ENCODE results near the gene SHISA9.
A peak's percentile ranks its signal among the peaks of the same experiment; 100 is the strongest.
"Not testable (repeated sequence)": the region's sequence is repeated elsewhere in the genome, so short reads cannot be mapped to it uniquely, and the experiment has no call there.

Gene SHISA9

DNA sequence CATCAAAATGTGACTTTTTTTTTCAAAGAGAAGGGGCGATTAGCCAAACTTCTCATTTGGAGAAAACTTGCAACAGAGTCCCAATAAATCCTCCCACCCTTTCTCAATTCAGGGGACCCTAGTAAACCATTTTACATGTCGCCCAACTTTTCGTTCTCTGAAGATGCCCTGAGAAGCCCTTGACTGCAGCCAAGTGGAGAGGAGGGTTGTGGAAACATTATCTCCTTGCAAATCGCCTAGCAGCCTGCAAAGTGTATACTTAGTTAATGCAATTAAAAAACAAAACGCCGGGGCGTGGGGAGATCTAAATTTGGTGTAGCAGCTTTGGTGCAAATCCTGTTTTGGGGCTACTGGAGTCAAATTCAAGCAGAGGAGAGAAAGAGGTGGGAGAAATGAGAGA lies 1.2 kb upstream of the SHISA9 start:
- no peak for DNase-seq (ENCODE audit: low spot score)

DNA sequence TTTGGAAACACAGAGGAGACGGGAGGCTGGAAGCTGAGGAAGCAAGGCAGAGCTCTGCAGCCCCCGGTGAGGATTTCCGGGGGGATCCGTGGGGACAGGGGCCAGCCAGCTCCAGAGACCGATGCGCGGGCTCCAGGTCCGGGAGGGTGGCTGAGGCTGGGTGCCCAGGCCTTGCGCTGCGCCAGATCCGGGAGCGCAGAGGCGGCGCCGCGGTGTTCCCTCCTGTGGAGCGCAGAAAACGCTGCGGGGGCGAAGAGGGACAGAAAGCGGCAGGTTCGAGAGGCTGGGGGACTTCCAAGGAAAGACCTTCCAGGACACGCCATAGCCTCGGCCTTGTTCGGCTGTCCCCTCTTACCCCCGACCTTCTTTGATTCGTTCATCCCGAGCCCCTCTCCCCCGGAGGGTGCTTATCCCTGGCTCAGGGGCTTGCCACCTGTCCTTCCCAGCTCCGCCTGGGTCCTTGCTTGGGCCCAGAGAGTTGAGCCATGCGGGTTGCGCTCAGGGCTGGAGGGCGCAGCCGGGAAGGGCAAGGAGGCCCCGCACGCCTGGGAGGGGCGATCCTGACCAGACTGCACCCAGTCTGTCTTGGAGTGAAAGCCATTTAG lies 697 bp upstream of the SHISA9 start:
- no peak for DNase-seq (ENCODE audit: low spot score)

DNA sequence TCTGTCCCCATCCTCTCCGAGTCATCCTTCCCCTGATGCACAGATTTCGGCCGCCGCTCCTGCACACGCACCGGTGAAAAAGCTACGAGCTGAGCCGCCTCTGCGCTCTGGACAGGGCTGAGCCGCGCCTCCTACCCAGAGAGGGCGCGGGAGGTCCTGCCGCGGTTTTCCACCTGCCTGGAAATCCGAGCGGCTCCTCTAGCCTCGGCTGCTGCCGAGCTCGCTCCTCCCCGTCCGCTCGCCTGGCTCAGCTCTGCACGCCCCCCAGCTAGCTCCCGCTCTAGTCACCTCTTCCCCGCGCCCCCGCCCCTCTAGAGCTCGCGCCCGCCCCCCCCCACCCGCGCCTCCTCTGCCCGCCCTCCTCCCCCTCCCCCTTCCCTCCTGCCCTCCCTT lies 198 bp upstream of the SHISA9 start:
- peak; percentile 3 for DNase-seq (ENCODE audit: low spot score)

DNA sequence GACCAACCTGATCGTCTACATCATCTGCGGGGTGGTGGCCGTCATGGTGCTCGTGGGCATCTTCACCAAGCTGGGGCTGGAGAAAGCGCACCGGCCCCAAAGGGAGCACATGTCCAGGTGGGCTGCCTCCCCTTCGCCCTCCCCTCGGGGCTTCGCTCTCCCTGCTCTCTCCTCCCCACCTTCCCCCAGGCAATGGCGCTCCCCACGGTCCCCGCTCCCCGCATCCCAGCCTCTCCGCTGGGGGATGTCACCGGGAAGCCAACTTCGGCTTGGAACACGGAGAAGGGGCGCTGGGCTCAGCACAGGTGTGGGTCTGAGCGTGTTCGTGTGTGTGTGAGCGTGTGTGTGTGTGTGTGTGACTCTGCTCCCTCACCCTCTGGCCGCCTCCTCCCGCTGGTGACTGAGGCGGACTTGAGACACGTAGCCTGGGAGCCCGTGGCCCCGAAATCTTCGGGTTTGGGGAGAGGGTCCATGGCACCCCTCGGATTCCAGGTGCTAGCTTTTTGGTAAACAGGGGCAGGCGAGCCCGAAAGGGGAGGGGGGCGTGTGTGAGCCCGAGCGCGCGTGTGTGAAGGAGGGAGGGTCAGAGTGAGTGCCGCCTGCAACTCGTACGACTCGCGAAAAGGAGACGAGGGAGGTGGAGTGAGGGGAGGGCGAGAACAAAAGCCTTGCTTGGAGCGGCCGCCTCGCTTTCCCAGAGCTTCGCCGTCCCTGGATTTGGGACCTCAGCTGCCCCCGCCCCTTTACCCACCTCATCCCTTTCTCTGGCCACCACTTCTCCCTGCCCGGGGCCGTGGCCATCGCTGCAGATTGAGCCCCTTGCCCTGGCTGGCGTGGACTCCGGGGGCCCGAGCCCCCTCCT lies 1.3 kb downstream of the SHISA9 start:
- DNase-seq (ENCODE audit: low spot score) = no peak

DNA sequence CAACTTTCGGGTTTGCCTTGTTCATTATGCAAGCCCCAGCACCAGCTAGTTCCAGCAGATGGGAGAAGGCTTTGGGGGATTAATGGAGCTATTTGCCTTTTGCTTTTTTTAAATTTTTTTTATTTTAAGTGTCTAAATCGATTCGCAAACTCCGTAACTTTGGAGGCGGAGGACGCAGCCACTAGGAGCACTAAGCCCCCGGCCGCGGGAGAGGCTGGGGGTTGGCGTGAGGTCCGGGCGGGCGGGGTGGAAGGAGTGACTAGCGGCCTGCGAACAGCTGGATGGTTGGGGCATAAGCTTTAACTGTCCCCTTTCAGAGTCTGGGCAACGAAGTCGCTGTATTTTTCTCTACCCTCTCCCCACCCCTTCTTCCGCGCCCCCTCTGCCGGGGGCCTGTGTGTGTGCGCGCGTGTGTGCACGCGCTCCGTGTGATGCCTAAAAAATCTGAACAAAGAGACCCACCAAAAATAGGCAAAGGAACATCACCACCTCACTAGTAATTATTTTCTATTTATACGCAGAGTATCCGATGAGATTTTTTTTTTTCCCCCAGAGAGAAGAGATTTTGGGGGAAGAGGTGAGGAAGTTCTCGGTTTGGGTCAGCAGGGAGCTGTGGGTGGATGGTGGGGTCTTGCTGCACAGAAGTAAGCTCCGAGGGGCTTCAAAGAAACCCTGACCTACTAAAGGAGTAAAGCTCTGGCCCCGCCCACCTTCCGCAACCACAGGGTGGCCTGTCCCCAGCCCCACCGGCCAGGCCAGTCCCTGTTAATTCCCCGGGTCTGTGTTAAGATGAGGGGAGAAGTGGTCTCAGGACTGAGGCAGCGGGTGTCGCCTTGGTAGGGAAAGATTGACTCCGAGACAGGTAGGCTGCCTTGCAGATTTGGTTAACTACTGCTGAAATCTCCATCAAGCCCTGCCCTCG lies 2.3 kb downstream of the SHISA9 start:
- no peak for DNase-seq (ENCODE audit: low spot score)

DNA sequence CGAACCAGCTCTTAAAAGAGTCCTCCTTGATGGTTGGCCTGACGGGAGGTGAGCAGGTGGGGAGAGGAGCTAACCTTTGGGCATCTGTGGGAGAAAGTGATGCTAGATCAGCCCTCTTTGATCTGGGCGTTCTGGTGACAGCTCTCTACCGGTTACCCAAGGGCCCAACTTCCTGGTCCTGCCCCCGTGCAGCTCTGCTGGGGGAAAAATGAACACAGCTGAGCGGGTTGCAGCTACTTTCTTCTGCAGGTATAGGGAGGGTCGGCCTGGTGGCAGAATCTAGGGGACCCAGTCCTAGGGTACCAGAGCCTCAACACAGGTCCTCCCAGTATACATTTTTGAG lies 2.9 kb downstream of the SHISA9 start:
- DNase-seq (ENCODE audit: low spot score) = no peak

DNA sequence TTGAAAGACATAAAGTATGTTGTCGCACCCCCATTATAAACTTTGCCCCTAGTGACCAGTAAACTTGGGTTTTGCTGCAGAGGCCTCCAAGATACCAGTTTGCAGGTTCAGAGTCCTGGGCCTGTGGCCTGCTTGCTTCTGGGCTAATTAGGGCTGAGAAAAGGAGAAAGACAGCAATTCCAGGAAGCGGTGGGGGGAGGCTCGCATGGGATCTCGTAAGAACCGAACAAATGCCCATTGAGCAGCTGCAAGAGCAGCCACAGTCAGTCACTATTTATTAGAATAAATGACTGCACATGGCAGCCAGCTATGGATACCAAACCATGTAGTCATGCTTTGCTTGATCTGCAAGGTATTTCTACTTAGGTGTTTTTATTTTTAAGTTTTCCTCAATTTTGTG lies 4.9 kb downstream of the SHISA9 start:
- DNase-seq (ENCODE audit: low spot score) = no peak

DNA sequence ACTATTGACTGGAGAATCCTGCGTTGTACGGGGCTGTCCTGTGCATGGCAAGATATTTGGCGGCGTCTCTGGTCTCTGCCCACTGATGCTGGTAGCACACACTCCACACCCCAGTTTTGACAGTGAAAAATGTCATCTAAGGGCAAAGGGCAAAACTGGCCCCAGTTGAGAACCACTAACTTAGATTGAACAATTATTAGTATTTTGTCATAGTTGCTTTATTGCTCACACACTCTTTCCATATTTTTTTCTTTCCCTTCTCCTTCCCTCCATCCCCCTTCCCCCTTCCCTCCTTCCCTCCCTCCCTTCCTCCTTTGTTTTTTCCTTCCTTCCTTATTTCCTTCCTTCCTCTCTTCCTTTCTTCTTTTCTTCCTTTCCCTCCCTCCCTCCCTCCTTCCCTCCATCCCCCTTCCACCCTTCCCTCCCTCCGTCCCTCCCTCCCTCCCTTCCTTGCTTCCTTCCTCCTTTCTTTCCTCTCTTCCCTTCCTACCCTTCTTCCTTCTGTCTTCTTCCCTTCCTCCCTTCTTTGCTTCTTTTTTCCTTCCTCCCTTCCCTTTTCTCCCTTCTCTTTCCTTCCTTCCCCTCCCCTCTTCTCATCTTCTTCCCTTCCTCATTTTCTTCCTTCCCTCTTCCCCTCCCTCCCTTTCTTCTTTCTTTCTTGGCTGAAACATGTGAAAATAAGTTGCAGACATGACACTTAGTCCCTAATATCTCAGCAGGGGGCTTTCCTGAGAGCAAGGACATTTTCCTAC lies 5.5 kb downstream of the SHISA9 start:
- no peak for DNase-seq (ENCODE audit: low spot score)

DNA sequence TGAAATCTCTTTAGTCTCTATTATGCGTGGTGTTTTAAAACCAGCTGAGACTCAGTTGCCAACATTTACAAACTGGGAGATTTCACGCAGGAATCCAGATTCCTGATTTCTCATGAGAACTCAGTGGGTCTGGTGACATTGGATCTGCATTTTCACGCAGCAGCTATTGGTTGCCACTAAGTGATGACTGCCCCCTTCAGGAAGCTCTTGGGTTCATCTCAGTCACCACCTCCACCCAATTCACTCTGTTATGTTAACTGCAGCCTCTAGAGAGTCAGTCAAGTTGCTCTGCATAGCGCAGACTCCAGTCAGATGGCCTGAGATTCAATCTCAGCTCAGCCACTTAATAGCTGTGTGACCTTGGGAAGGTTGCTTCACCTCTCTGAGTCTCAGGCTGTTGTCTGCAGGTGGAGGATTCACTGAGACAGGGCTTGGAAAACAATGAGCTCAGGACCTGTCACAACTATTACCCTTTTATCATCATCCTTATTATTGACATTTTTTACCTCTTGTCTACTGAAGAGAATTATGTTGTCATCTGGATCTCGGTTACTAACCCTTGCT lies 6.4 kb downstream of the SHISA9 start:
- peak; percentile 24 for DNase-seq (ENCODE audit: low spot score)

DNA sequence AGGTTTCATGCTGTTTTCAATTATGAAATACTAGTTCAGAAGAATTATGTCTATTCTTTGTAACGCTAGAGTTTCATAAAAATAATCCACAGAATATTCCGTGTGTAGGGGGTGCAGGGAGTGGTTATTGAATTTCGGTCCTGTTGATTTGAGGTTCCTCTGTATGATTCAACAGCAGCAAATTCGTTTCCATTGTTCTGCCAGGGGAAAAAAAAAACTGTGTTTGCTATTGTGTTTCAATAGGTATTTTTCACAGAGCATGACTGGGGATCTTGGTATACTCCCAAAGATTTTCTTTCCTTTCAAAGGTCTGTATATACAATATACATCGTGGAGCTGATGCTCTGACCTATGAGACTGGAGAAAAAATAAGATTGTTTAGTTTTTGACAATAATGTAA lies 15.8 kb downstream of the SHISA9 start:
- no peak for DNase-seq (ENCODE audit: low spot score)

DNA sequence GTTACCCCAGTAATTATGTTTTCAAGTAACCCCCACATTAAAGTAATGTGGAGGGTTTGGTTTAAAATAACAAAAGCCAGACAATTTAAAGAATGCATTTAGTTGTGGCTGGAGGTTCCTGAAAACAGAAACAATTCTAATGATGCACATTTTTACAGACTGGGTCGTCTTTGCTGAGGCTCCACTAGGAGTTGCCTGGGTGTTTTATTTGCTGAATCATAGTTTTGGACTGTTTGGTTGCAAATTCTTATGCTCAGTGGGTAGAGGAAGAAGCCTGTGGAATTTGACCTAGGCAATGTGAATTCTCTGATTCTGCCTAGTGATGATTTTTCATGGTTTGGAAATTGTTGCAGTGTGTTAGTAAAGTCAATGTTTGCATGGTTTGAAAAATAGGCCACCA lies 16.3 kb downstream of the SHISA9 start:
- no peak for DNase-seq (ENCODE audit: low spot score)

DNA sequence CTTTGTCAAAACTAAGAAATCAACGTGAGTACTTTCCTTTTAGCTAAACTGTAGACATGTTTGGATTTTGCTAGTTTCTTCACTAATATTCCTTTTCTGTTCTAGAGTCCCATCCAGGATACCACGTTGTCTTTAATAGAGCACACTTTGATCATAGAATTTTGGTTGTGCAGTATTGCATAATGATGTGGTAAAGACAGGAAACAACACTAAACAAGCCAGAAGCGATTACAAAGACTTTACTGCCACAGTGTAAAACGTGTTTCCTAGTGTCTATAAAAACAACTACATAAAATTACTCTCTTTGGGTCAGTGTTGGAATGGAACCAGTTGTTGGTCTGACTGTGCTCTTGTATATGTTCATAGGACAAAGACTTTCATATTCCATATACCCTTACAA lies 19.3 kb downstream of the SHISA9 start:
- no peak for DNase-seq (ENCODE audit: low spot score)

DNA sequence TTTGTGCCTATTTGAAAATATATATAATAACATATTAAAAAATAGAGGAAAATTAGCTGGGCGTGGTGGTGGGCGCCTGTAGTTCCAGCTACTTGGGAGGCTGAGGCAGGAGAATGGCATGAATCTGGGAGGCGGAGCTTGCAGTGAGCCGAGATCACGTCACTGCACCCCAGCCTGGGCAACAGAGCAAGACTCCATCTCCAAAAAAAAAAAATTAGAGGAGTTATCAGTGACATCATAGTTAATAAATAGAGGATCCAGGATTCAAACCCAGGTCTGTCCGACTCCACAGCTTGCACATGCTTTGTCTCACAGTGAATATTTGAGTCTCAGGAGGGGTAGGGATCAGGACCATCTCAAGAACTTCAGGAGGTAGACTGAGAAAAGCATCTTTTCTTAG lies 22.2 kb downstream of the SHISA9 start:
- DNase-seq (ENCODE audit: low spot score) = not testable (repeated sequence)

DNA sequence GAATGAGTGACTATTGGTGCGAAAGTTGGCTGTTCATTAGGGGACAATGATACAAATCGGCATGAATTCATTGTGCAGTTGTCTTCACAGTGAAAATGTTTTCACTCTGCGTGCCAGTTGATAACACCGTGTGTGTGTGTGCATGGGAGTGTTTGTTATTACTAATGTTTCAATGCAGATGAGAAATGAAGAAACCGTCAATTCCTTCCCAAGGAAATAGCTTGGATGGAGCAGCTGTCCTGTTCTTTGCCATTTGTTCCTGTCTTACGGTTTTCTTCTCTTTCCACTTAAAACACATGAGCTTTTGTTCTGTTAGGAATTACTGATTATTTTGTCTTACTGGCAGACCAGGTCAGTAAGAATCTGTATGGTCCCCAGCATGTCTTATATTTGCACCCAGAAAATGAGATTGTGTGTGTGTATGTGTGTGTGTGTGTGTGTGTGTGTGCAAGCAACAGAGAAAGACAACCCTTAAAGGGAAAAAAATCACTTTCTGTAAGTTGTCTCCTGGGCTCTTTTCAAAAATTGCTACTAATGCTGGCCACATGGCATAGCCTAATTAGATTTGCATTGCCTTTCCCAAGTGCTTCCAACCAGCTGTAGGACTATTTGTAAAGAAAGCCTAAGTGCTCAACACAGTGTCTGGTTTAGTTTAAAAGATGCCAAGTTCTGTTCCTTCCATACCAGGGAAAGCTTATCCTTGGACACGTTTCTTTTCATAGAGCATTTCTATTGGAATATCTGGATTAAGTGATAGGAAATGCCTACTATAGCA lies 23.8 kb downstream of the SHISA9 start:
- DNase-seq (ENCODE audit: low spot score) = no peak

DNA sequence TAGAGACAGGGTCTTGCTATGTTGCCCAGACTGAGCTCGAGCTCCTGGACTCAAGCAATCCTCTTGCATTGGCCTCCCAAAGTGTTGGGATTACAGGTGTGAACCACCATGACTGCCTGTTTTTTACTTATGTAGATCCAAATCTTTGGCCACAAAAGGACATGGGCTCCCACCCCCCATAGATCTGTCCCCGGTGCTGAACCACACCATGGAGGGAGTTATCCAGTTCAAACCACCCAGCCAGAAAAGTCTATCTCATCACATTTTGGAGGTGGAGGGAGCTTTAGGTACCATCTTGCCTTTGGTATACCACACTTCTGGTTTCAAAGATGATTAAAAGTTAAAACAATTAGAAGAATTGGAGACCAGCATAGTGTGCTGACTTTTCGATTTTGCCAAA lies 26.2 kb downstream of the SHISA9 start:
- no peak for DNase-seq (ENCODE audit: low spot score)

DNA sequence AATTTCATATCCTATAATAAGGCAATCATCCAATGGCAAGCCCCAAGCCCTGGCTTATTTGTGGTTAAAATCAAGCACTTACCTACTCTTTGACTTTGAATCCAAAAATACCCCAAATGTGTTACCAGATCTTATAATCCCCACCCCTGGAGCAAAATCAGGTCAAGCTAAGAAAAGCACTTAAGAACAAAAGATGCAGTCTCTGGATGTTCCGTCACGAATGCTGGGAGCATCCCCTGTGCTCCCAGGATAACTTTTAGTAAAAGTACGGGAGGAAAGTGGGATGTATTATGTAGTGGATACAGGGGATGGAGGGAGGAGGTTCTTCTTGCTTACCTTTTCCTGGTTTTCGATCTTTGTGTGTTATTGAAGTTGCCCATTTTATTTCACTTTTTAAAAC lies 29.5 kb downstream of the SHISA9 start:
- no peak for DNase-seq (ENCODE audit: low spot score)

DNA sequence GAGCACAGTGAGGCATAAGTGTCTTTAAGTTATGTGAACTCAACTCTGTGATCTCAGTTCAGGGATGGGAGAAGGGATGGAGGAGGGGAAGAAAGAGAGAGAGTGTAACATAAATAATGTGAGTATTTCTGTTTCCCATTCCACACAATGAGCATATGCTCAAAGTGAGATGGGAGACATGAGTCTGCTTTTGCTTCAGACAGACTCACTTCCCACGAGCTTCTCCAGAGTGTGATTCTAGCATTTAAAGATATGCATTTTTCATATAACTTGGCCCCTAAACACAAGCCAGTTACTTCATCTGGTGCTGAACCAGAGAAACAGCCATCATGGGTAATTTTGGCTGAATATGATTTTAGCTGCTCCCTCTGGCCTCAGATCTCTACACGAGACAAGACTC lies 35.0 kb downstream of the SHISA9 start:
- DNase-seq (ENCODE audit: low spot score) = no peak

DNA sequence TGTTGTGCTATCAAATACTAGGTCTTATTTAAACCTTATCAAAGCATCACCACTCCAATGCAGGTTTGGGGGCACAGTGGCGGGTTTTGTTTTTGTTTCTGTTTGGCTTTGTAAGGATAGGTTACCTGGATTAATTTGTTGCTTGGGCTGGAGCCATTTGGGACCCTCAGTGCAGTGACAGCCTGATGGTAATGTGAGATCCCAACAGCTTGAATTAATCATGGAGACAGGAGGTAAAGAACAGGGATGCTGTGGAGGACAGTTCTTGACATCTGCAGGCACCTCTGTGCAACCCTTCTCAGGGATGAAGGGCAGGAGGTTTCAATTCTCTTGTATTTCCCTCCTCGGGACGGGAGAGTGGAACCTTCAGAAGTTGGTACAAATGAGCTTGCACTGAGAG lies 40.5 kb downstream of the SHISA9 start:
- no peak for DNase-seq (ENCODE audit: low spot score)

DNA sequence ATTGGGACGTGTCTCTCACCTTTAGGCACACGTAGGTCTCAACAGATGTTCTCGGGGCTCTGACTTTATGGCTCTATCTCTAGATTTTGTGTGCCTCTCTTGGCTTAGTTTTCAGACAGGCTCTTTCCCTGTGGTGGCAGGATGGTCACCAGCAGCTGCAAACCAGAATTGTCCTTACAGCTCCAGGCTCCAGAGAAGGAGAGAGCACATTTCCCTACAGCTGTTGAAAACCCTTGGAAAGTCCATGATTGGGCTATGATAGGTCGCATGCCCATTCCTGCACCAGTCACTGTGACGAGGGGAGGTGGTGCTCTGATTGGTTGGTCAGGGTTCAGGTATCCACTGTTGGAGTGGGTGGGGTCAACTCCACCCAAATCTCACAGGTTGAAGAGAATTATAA lies 41.5 kb downstream of the SHISA9 start:
- DNase-seq (ENCODE audit: low spot score) = no peak

DNA sequence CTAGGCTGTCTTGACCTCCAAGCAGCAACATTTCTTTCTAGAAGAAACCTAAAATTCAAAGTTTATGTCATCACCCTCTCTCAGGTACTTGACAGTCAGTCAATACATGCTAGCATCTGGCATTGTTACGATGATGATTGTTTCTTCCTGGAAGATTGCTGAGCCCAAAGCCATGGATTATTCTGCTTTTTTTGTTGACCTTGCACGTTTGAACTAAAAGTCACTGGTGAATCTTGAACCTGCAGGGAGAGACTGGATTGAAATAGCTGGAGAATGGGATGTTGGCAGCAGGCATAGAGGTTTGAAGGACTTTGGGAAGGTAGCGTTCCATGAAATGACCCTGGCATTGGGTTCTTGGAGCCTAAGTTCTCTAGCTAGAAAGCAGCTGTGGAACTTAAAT lies 42.9 kb downstream of the SHISA9 start:
- no peak for DNase-seq (ENCODE audit: low spot score)

DNA sequence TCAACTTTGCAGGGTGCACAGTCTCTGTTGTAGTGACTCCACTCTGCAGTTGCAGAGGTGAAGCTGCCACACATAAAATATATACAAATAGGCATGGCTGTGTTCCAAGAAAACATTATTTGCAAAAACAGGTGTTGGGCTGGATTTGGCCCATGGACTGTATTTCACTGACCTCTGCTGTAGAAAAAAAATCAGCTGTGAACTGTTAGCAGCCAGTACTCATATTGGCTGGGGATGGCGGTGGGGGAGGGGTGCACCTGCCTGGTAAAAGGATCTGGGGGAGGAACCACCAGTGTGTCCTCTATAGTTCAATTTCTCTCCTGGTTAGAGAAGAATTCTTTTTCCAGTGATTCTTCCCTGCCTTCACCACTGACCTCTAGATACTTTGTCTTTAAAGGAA lies 50.0 kb downstream of the SHISA9 start:
- DNase-seq (ENCODE audit: low spot score) = no peak

All from cerebellar cortex (tissue), 1 donor.